Measurements from ENCODE around the gene ADGRD2. TPM values are rescaled to one million over a fixed set of nuclear protein-coding genes. Genes with fewer than 3 reads are reported as not detected.

ADGRD2 gene
- total RNA-seq, 2 donors from 2014 or later, result not detected

GRCh38 chr9:124498499-124499146, 48.4 kb downstream of the ADGRD2 start:
- H3K9me3 Mint-ChIP-seq, result no peaks in the 10 kb centered on the region
- peaks cover 6% of the 10 kb centered on the region for H3K4me1 Mint-ChIP-seq
- peaks cover 10% of the 10 kb centered on the region for H3K27me3 Mint-ChIP-seq
- no peak for ATAC-seq (replicated peaks)
- no peak overlapping the region for H3K4me3 Mint-ChIP-seq
- H3K27ac Mint-ChIP-seq, result no peak overlapping the region
- no peaks in the 10 kb centered on the region for H3K36me3 Mint-ChIP-seq (ENCODE audit: low read depth)

DNA sequence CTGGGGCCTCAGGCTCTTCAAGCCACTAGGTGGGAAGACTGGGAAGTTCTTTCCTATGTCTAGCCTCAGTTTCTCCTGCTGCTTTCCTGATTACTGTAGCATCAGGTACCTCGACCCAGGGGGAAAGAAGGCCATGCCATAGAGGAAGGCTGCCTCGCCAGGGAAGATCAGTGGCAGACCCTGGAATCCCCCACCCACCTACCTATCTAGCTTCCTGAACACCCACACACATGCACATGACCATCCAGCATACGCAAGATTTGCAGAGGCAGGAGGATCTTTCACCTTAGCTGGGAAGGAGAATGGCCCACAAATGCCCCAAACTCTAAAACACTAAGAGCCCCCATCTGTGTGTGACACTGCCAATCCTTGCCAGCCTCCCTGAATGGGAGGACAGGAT, 49.0 kb downstream of the ADGRD2 start:
- Mint-ChIP-seq H3K4me3 (no peak overlapping the region), H3K27ac (no peak overlapping the region), H3K4me1 (peaks cover 12% of the 10 kb centered on the region), H3K27me3 (peaks cover 15% of the 10 kb centered on the region), H3K36me3 (ENCODE audit: low read depth) (peaks cover 5% of the 10 kb centered on the region), H3K9me3 (no peaks in the 10 kb centered on the region)
- no peak for ATAC-seq (replicated peaks)

GRCh38 chr9:124500028-124500795, 50.0 kb downstream of the ADGRD2 start:
- no peak overlapping the region for H3K4me3 Mint-ChIP-seq
- H3K4me1 Mint-ChIP-seq, result peaks cover 12% of the 10 kb centered on the region
- H3K36me3 Mint-ChIP-seq (ENCODE audit: low read depth), result peaks cover 5% of the 10 kb centered on the region
- no peaks in the 10 kb centered on the region for H3K9me3 Mint-ChIP-seq
- ATAC-seq (replicated peaks), result no peak
- peaks cover 17% of the 10 kb centered on the region for H3K27me3 Mint-ChIP-seq
- H3K27ac Mint-ChIP-seq, result no peak overlapping the region

- H3K27ac Mint-ChIP-seq, result no peak overlapping the region
- ATAC-seq (replicated peaks), result no peak
- H3K4me3 Mint-ChIP-seq, result no peak overlapping the region
- peaks cover 5% of the 10 kb centered on the region for H3K36me3 Mint-ChIP-seq (ENCODE audit: low read depth)
- H3K9me3 Mint-ChIP-seq, result no peaks in the 10 kb centered on the region
- peaks cover 22% of the 10 kb centered on the region for H3K27me3 Mint-ChIP-seq
- H3K4me1 Mint-ChIP-seq, result peaks cover 8% of the 10 kb centered on the region
These were observed 50.8 kb downstream of the ADGRD2 start for GRCh38 chr9:124500796-124501611.

GRCh38 chr9:124501771-124502320, 51.6 kb downstream of the ADGRD2 start:
- peaks cover 5% of the 10 kb centered on the region for H3K4me1 Mint-ChIP-seq
- no peaks in the 10 kb centered on the region for H3K9me3 Mint-ChIP-seq
- no peak overlapping the region for H3K4me3 Mint-ChIP-seq
- ATAC-seq (replicated peaks), result no peak
- no peak overlapping the region for H3K27ac Mint-ChIP-seq
- peaks cover 26% of the 10 kb centered on the region for H3K27me3 Mint-ChIP-seq
- H3K36me3 Mint-ChIP-seq (ENCODE audit: low read depth), result peaks cover 5% of the 10 kb centered on the region

GRCh38 chr9:124502711-124503702, 52.8 kb downstream of the ADGRD2 start:
- Mint-ChIP-seq H3K36me3 (ENCODE audit: low read depth) (peaks cover 5% of the 10 kb centered on the region), H3K9me3 (no peaks in the 10 kb centered on the region), H3K4me1 (peaks cover 5% of the 10 kb centered on the region), H3K27ac (no peak overlapping the region), H3K27me3 (peaks cover 27% of the 10 kb centered on the region), H3K4me3 (peak overlapping the region; percentile 66)
- no peak for ATAC-seq (replicated peaks)

GRCh38 chr9:124503713-124504529, 53.7 kb downstream of the ADGRD2 start:
- H3K9me3 Mint-ChIP-seq, result no peaks in the 10 kb centered on the region
- peaks cover 27% of the 10 kb centered on the region for H3K27me3 Mint-ChIP-seq
- peak overlapping the region; percentile 66 for H3K4me3 Mint-ChIP-seq
- H3K36me3 Mint-ChIP-seq (ENCODE audit: low read depth), result peaks cover 5% of the 10 kb centered on the region
- H3K27ac Mint-ChIP-seq, result no peak overlapping the region
- no peak for ATAC-seq (replicated peaks)
- peaks cover 5% of the 10 kb centered on the region for H3K4me1 Mint-ChIP-seq

GRCh38 chr9:124504530-124505005, 54.3 kb downstream of the ADGRD2 start:
- Mint-ChIP-seq H3K27me3 (peaks cover 25% of the 10 kb centered on the region), H3K9me3 (no peaks in the 10 kb centered on the region), H3K27ac (no peak overlapping the region), H3K4me1 (peaks cover 5% of the 10 kb centered on the region), H3K36me3 (ENCODE audit: low read depth) (peaks cover 5% of the 10 kb centered on the region), H3K4me3 (no peak overlapping the region)
- ATAC-seq (replicated peaks), result no peak

GRCh38 chr9:124505006-124505900, 55.0 kb downstream of the ADGRD2 start:
- Mint-ChIP-seq H3K36me3 (ENCODE audit: low read depth) (peaks cover 5% of the 10 kb centered on the region), H3K27me3 (peaks cover 22% of the 10 kb centered on the region)

DNA sequence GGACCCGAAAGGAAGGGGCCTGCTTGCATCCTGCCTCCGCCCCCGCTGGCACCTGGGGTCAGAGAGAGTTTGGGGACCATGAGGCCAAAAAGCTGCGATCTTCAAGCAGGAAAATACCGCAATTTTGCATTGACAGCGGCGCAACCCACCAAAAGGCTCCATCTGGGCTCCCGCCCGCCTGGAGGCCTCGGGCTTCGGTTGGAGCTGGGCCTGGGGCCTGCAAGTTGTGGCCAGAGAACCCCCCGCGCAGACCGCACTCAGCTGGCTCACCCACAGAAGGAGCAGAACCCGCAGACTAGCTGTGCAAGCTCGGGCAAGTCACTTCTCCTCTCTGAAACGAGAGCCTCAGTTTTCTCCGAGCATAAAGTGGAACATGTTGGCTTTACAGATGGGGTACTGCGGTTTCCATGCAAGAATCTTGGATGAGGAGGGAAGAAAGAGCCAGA, 55.7 kb downstream of the ADGRD2 start:
- Mint-ChIP-seq H3K27me3 (peaks cover 19% of the 10 kb centered on the region), H3K4me3 (no peak overlapping the region), H3K36me3 (ENCODE audit: low read depth) (peaks cover 5% of the 10 kb centered on the region), H3K9me3 (no peaks in the 10 kb centered on the region), H3K4me1 (peaks cover 5% of the 10 kb centered on the region), H3K27ac (no peak overlapping the region)
- ATAC-seq (replicated peaks), result no peak

More at GRCh38 chr9:124505006-124505900, 55.0 kb downstream of the ADGRD2 start:
- Mint-ChIP-seq H3K4me1 (peaks cover 5% of the 10 kb centered on the region), H3K27ac (no peak overlapping the region), H3K9me3 (no peaks in the 10 kb centered on the region), H3K4me3 (peak overlapping the region; percentile 19)
- no peak for ATAC-seq (replicated peaks)

- no peak for ATAC-seq (replicated peaks)
- Mint-ChIP-seq H3K9me3 (no peaks in the 10 kb centered on the region), H3K27ac (no peak overlapping the region), H3K4me1 (peaks cover 5% of the 10 kb centered on the region), H3K36me3 (ENCODE audit: low read depth) (peaks cover 5% of the 10 kb centered on the region), H3K4me3 (no peak overlapping the region), H3K27me3 (peaks cover 17% of the 10 kb centered on the region)
These were observed 56.2 kb downstream of the ADGRD2 start for GRCh38 chr9:124506433-124506832.

Data from activated T-helper 17 cell treated with anti-CD3 and anti-CD28 coated beads, Interleukin-2, amount 50 U/mL, for 72 hours (primary cell).